GM12878 (cell line): ENCODE measurements around the gene LRRC3B.

Experiments used
- BCL3 ChIP-seq: IDR thresholded peaks from 2 replicates; pipeline ENCODE4 v1.6.1; 2011; ENCODE audit warnings: borderline replicate concordance, low read depth, mild to moderate bottlenecking, moderate library complexity, low read length; ENCODE audit not compliant: insufficient read depth, poor library complexity, severe bottlenecking
- CHD2 ChIP-seq: IDR thresholded peaks from 2 replicates; pipeline ENCODE4 v1.6.1; 2011; ENCODE audit warnings: low read depth, low read length, improper control_type of control experiment, borderline replicate concordance
- EGR1 ChIP-seq, 2 experiments: IDR thresholded peaks; 1 replicate in 1 of 2; 2 replicates in 1 of 2; pipeline ENCODE4 v1.6.1; 2011 to 2012; ENCODE audit warnings: low read depth in 2 of 2, low read length in 2 of 2, borderline replicate concordance in 1 of 2, mild to moderate bottlenecking in 1 of 2, moderate library complexity in 1 of 2
- EP300 ChIP-seq, 2 experiments: fragments of 150-350 bp in 1 of 2; IDR thresholded peaks; 2 replicates each; pipeline ENCODE4 v1.6.1; 2011 to 2012; ENCODE audit warnings: low read depth in 2 of 2, low read length in 2 of 2, borderline replicate concordance in 1 of 2, improper control_type of control experiment in 1 of 2, inconsistent platforms in 1 of 2; ENCODE audit not compliant: control insufficient read depth in 1 of 2
- MTA2 ChIP-seq: fragments of 450-650 bp; IDR thresholded peaks from 2 replicates; pipeline ENCODE4 v1.6.1; 2016; ENCODE audit warnings: low read depth, mild to moderate bottlenecking, moderate library complexity

DNA sequence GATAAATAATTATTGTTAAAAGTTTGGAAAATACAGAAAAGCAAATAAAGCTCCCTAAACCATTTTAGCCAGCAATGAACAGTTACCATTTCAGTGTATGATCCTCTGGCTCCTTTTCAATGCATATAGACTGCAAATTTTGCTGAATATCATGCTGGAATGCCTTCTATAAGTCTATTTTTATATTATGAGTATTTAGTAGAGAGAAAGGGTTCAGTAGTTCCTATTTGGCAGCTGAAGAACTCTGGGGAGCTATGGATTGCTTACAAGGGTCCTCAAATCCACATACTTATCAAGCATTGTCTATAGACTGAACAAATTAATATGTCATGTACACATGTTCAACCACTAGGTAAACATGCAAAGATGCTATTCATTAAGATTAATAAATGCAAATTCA lies 46.1 kb downstream of the LRRC3B start:
- no peak for TF ChIP-seq EP300 (IDR thresholded peaks at IDR 0.05; ENCODE audit: borderline replicate concordance in 1 of 2, control insufficient read depth in 1 of 2, low read depth in 2 of 2, low read length in 2 of 2)
- TF ChIP-seq CHD2, result no peak
- TF ChIP-seq BCL3, result no peak
- no peak for TF ChIP-seq EGR1 (IDR thresholded peaks at IDR 0.05; ENCODE audit: borderline replicate concordance in 1 of 2, low read depth in 2 of 2, low read length in 2 of 2)
- no peak for TF ChIP-seq MTA2
